Stimulated activated memory B cell treated with anti-CD40 and anti-IgM and Interleukin-4, amounts not matched to agents 10 μg/mL and 1 μg/mL and 100 μg/mL, for 72 hours (primary cell): ENCODE results near the gene SP9.
A peak's percentile ranks its signal among the peaks of the same experiment; 100 is the strongest.

Experiments used
- ATAC-seq: fragments of 150-1000 bp; cut with Tn5 transposase; 2 replicates; pipeline ENCODE4 v1.10.0; 2021
- H3K27ac Mint-ChIP-seq: one replicate; pipeline ENCODE4 v1.8.0; 2022; ENCODE audit warnings: mild to moderate bottlenecking, mixed read lengths
- H3K27me3 Mint-ChIP-seq: one replicate; pipeline ENCODE4 v1.8.0; 2022; ENCODE audit warnings: mixed read lengths
- H3K36me3 Mint-ChIP-seq: one replicate; pipeline ENCODE4 v1.8.0; 2022; ENCODE audit warnings: mixed read lengths
- H3K4me1 Mint-ChIP-seq: one replicate; pipeline ENCODE4 v1.8.0; 2022; ENCODE audit warnings: mixed read lengths
- H3K4me3 Mint-ChIP-seq: one replicate; pipeline ENCODE4 v1.8.0; 2022; ENCODE audit warnings: mild to moderate bottlenecking, moderate library complexity, mixed read lengths
- H3K9me3 Mint-ChIP-seq: one replicate; pipeline ENCODE4 v1.8.0; 2022; ENCODE audit warnings: mixed read lengths

Gene SP9

DNA sequence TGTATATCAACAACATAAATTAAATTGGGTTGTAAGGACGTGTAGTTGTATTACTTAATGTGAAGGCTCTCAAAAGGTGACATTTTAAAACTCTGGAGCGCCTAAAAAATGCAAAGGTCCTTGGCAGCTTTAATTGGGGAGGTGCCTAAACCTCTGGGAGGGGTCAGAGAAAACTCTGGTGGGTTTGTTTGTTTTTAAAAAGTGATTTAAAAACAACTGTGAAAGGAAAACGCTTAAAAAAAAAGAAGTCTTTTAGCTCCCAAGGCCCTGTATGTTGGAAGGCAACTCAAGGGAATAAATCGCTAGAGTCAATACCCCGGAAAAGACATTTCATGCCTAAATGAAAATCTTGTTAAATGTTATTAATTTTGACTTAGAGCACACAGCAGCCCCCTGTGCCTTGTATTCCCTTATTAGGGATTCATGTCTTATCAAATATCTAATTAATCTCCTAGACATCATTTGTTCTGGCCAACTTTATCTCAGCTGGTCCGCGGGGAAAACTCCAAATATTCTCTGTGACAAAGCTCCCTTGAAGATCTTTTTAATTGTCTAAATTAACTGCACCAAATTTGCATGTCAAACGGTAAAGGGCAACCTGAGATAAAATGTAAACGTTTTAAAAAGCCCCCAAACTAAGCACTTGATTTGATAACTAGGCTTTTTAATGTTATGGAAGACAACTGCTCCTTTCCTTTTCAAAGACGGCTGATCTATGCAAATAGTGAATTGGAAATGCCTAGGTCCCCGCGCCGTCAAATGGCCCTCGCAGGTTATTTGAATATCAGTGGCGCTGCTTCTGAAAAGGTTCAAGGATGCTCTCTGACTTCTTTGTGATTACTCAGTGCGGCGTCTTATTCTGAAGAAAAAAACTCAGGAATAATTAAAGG is 4.2 kb downstream of the SP9 start:
- H3K4me3 Mint-ChIP-seq, result no peak overlapping the region

DNA sequence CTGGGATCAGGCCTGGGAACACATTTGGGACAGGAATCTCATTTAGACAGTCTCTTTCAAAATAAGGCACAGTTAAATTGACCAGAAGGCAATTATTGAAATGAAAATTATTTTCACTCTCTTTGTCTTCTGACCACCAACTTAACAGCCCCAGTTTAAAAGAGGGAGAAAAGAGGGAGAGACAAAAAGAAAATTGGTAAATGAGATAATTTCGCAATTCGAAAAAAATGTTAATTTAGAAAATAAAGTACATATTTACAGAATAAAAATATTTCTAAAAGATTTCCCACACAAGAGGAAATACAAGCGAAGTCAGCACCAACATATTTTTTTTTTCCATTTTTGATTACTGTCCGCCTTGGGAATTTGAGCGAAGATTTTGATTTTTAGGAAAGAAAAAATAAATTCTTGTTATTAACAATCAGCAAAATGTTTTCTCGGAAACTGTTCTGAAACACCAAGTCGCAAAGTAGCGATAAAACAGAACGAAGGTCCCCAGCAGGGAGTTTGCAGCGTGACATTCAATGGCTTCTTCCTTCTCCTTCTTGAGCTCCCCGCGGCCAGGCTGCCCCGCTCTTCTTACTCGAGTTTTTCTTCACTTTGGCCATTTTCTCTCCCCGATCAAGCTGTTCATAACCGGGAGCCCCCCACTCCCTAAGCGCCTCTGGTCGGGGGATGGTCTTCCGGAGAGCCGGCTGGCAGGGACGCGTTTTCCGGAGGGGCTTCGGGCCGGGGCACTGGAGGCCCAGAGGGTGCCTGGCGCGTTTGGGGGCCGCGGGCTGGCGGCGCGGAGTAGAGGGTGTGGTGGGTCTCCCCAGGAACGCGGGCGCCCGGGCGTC is 5.0 kb downstream of the SP9 start:
- Mint-ChIP-seq H3K9me3 (no peaks in the 10 kb centered on the region), H3K27me3 (peaks cover 64% of the 10 kb centered on the region), H3K36me3 (no peaks in the 10 kb centered on the region), H3K4me1 (peaks cover 36% of the 10 kb centered on the region), H3K4me3 (peak overlapping the region; percentile 24), H3K27ac (no peak overlapping the region)
- ATAC-seq, result no peak

More for the DNA sequence above, 4.2 kb downstream of the SP9 start:
- Mint-ChIP-seq H3K36me3 (no peaks in the 10 kb centered on the region), H3K27ac (no peak overlapping the region), H3K9me3 (no peaks in the 10 kb centered on the region), H3K4me1 (peaks cover 31% of the 10 kb centered on the region), H3K27me3 (peaks cover 60% of the 10 kb centered on the region)
- ATAC-seq, result no peak

DNA sequence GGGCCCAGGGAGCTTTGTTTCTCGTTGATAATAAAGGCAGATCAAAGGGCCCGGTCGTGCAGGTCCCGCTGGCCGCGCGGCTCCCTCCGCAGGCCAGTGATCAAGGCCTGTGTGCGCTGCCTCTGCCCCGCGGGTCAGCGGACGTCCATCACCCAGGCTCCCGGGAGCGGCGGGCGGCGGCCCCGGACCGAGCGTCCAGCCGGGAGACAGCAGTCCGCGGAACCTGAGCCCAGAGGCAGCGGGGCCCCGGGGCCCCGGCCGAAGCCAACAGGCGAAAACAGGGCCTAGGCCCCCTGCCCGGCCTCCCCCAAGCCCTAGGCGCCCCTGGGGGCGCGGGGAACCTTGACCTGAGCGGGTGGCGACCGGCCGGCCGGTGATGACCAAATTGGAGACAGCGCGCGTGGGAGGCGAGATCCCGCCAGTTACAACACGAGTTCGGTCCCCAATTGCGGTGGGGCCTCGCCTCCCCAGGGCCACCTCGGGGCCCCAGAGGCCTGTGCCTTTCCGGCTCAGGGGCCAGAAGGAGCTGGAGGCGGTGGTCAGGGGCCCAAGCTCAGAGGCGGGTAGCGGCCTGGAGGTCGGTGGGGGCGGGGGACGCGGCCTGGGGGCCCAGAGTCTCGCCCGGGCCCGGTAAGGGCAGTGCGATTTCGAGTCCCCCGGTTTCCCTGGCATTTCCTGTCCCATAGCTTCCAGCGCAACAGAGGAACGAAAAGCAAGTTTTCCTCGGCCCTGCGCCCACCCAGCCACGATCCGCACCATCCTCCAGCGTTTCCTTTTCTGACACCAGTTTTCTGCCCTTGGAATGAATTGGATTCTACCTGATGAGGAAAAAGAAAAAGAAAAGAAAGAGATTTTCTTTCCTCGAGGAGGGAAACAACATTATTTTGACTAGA is 5.9 kb downstream of the SP9 start:
- Mint-ChIP-seq H3K27ac (no peak overlapping the region), H3K4me1 (peaks cover 36% of the 10 kb centered on the region), H3K9me3 (no peaks in the 10 kb centered on the region), H3K36me3 (no peaks in the 10 kb centered on the region), H3K27me3 (peaks cover 70% of the 10 kb centered on the region), H3K4me3 (peak overlapping the region; percentile 24)
- no peak for ATAC-seq

DNA sequence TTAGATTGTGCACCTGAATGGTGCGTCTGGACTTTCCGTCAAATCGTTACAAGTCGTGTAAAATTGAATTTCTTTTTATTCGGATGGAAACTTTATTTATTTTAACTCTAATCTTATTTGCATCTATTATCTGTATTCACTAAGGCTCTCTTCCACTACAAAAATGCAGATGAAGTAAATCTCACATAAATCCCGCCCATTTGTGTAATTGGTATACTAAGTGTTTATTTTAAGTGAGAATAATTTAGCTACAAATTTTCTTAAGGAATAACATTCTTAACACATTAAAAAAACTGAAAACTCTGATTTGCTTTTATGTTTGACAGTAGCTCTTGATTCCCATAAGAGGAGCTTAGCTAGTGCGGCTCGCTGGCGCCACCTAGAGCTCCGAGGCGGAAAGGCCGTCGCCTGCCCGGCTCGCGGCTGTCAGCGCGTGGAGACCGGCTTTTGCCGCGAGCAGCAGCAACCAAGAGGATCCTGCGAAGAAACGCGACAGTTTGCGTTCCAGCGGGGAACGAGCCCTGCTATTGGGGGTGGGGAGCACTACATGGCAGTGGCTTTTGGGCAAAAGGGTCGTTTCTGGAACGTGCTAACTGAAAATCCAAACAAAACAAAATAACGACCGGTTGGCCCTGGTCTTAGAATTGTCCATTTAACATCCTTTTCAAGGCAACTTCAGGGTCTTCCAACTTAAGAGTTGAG is 6.7 kb downstream of the SP9 start:
- H3K36me3 Mint-ChIP-seq, result no peaks in the 10 kb centered on the region

DNA sequence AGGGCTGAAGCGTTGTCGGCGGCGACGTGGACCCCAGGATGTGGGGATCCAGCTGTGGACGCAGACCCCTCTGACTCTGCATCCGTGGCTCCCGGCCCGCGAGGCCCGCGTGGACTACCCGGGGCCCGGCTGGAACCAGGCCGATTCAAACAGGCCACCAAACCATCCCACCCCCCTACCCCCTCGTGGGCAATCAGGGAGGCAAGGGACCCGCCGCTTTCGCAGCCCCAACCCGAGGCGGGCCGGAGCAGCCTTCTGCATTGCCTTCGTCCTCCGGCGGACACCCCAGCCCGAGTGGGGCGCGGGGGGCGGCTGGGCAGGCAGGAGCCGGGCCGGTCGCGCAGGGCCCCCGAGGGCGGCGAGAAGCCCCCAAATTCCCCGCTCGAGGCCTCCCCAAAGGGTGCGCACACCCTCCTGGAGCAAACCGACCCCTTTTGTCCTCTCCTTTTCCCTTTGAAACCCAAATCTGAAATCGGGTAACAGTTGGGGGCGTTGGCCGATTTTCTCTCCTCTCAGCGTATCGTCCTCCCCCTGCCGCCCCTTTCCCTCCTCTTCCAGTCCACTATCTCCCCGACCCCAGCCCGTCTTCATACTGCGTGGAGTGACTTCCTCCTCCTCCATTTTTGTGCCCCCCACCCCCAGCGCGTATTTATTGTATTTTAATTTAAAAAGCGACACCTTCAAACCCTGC is 7.4 kb downstream of the SP9 start:
- peaks cover 70% of the 10 kb centered on the region for H3K27me3 Mint-ChIP-seq
- H3K27ac Mint-ChIP-seq, result peak overlapping the region; percentile 63
- no peaks in the 10 kb centered on the region for H3K9me3 Mint-ChIP-seq
- H3K4me1 Mint-ChIP-seq, result peaks cover 36% of the 10 kb centered on the region
- H3K36me3 Mint-ChIP-seq, result peaks cover 5% of the 10 kb centered on the region
- ATAC-seq, result peak; percentile 34
- peak overlapping the region; percentile 29 for H3K4me3 Mint-ChIP-seq

More for the DNA sequence above, 6.7 kb downstream of the SP9 start:
- peaks cover 36% of the 10 kb centered on the region for H3K4me1 Mint-ChIP-seq
- no peaks in the 10 kb centered on the region for H3K9me3 Mint-ChIP-seq
- peak; percentile 84 for ATAC-seq
- H3K4me3 Mint-ChIP-seq, result peak overlapping the region; percentile 64
- H3K27ac Mint-ChIP-seq, result peak overlapping the region; percentile 63
- H3K27me3 Mint-ChIP-seq, result peaks cover 70% of the 10 kb centered on the region

DNA sequence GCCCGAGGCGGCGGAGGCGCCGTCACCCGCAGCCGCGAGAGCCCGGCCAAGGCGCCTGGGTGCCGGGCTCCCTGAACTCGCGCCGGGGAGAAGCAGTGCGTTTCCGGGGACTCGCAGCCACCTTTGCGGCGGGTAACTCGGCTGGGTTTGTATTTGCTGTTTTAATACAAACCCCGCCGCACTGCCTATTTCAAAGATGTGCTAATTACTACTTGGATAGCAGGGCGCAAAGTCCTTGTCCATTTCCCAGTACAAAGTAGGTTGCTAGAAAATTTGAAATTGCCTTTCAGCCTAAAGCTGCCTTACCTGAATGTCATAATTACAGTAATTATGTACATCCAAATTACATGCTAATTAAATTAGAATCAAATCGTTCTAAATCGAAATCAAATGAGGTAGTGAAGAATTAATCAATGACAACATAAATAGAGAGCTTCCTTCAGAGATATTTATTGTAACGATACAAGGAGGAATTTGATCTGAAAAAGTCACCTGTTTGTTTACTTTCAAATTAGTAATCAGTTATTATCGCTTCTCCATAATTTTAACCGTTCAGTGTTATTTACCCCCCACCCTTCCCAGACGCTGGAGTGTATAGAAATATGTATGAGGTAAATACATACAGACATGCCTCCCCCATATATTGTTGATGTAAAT is 8.1 kb downstream of the SP9 start:
- Mint-ChIP-seq H3K4me3 (peak overlapping the region; percentile 29), H3K27ac (no peak overlapping the region), H3K4me1 (peaks cover 36% of the 10 kb centered on the region), H3K36me3 (peaks cover 7% of the 10 kb centered on the region), H3K9me3 (no peaks in the 10 kb centered on the region), H3K27me3 (peaks cover 64% of the 10 kb centered on the region)
- no peak for ATAC-seq

DNA sequence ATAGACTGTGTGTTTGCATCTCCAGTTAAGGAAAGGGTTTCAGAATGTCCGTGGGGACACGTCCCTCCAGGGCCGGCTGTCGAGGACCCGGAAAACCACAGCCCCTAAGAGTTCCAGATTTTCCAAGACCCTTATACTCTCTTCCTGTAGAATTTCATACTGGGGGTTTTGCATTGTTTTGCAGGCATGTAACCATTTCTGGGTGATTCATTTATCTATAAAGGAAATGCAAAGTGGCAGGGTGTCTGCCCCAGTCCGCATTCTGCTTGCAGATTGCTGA is 8.5 kb downstream of the SP9 start:
- Mint-ChIP-seq H3K4me3 (no peak overlapping the region), H3K36me3 (peaks cover 10% of the 10 kb centered on the region), H3K9me3 (no peaks in the 10 kb centered on the region), H3K27me3 (peaks cover 62% of the 10 kb centered on the region), H3K4me1 (peaks cover 36% of the 10 kb centered on the region), H3K27ac (no peak overlapping the region)
- ATAC-seq, result no peak

DNA sequence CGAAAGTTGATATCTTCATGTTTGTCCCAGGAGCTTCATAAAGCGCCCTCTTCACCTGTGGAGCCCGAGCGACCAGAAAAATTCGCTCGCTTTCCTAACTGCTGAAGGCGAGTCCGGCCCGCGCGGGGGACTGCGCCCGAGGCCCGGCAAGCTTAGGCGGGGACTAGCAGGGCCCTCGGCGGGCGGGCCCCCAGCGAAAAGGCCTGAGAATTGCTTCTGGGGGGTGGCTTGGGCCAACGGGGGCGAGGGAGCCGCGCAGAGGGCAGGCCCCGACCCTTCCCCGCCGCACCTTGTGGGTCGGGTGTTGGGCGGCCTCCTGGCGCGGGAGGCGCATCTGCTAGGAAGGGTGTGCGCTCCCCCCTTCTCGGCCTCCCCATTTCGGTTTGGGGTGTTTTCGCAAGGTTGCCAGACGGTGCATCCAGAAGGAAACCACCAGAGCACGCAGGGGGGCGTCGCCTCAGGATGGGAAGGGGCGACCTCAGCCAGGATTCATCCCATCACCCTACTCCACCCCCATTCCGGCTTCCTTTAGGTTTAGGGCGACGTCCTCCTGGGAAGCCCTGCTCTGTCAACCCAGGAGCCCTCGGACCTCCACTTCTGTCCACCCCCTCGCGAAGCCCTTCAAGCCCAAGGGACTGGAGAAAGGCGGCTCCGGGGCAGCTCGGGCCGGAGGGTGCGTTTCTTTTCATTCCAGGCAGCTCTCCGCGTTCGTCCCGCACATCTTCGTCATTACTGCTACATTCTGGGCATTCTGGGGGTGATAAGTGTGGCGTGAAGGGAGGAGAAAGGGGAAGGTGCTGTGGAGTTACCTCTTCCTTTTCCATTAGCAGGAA is 9.1 kb downstream of the SP9 start:
- no peak overlapping the region for H3K27ac Mint-ChIP-seq
- no peaks in the 10 kb centered on the region for H3K9me3 Mint-ChIP-seq
- peaks cover 15% of the 10 kb centered on the region for H3K36me3 Mint-ChIP-seq
- H3K4me1 Mint-ChIP-seq, result peaks cover 36% of the 10 kb centered on the region
- H3K4me3 Mint-ChIP-seq, result no peak overlapping the region
- H3K27me3 Mint-ChIP-seq, result peaks cover 62% of the 10 kb centered on the region
- no peak for ATAC-seq

DNA sequence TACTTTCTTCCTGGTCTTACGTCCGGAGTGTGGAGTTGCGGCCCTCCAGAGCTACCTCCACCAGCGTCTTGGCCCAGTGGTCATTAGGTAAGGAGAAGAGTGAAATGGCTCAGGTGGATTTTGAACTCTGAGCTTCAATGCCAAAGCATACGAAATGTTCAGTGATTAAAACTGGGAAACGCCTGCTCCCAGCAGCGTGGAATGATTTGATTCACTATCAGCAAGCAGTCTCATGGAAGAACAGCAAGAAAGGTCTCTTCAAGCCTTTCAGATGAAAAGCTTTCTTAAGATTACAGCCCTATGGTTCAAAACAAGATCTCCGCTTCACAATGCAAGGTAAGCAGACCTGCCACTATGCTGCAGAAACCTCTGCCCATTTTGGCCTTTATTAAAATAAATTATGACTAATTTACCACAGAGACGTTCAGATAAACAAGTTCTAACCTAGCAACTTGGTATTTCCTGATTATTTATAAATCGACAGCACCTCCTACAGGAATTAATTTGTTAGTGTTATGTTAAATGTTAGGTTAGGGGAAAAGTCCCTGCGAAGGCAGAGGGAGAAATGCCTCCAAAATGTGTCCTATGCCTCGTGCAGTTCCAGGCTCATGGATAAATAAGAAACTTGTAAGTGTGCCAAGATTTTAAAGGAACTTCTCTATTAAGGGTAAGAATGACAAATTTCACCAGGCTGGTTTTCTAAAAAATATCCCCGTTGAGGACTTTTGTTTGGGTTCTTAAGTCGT is 10.1 kb downstream of the SP9 start:
- H3K27ac Mint-ChIP-seq, result no peak overlapping the region
- peaks cover 54% of the 10 kb centered on the region for H3K27me3 Mint-ChIP-seq
- no peak for ATAC-seq
- H3K36me3 Mint-ChIP-seq, result peaks cover 20% of the 10 kb centered on the region
- H3K4me3 Mint-ChIP-seq, result no peak overlapping the region
- peaks cover 36% of the 10 kb centered on the region for H3K4me1 Mint-ChIP-seq
- no peaks in the 10 kb centered on the region for H3K9me3 Mint-ChIP-seq

DNA sequence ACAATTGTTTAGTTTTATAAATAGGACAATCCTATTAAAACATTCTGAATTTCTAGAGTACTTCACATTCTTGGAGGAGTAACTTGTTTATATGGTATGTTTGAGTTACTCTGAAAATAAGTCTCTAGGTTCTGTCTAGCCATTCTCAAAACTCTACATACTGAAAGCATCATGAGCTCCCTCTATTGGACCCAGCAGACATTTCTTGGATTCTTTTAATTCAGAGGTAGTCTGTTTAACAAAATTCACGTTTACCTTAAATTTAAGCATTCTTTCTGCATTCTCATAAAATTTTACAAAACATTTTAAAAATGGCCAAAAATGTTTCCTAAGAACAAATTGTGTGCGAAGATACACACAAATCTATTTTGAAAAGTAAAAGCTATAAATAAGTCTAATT is 15.3 kb downstream of the SP9 start:
- peaks cover 25% of the 10 kb centered on the region for H3K36me3 Mint-ChIP-seq
- no peak for ATAC-seq
- H3K4me3 Mint-ChIP-seq, result no peak overlapping the region
- H3K27ac Mint-ChIP-seq, result no peak overlapping the region
- H3K4me1 Mint-ChIP-seq, result no peaks in the 10 kb centered on the region
- H3K27me3 Mint-ChIP-seq, result peaks cover 4% of the 10 kb centered on the region
- no peaks in the 10 kb centered on the region for H3K9me3 Mint-ChIP-seq

DNA sequence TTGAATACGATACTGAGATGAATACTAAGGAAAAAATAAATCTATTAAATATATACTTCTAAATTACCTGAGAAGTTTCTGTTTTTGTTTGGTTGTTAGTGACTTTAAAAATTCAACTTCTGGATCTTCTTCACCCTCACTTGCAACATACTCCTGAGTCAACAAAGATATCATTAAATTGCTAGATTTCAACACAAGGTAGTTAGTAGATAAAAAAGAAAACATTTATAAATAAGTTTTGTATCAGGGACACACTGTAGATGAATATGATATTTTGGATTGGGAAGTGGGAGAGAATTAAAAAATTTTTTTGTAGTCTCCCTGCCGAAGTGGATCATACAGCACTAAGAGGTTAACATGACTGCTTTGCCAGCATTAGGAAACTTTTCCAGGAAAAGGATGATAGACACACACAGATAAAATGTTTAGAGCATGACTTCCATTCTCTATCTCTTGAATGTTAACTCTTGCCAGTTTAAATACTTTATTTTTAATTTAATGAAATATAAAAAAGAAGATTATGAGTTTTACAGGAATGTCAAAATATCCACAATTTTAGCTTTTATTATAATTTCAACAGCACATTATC is 15.9 kb downstream of the SP9 start:
- Mint-ChIP-seq H3K4me1 (no peaks in the 10 kb centered on the region), H3K9me3 (no peaks in the 10 kb centered on the region)
- ATAC-seq, result no peak

DNA sequence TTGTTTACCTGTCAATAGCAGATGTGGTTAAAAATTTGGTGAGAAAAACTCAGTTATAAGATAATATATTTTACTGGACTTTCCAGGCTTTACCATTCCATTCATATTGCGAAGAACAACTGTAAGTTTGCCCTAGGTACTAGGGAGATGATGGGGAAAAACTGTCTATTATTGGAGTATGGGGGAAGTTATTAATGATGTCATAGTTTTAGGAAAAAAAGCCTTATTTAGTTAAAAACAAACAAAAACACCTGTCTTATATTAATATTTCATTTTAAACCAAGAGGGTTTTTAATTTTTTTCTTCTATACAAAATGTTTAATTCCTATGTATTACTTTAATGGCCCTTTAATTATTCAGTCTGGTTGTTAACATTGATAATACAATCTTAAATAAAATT is 18.2 kb downstream of the SP9 start:
- Mint-ChIP-seq H3K4me1 (no peaks in the 10 kb centered on the region), H3K4me3 (no peak overlapping the region), H3K36me3 (peaks cover 31% of the 10 kb centered on the region), H3K9me3 (no peaks in the 10 kb centered on the region), H3K27ac (no peak overlapping the region), H3K27me3 (no peaks in the 10 kb centered on the region)
- no peak for ATAC-seq

More for the DNA sequence above, 15.9 kb downstream of the SP9 start:
- no peaks in the 10 kb centered on the region for H3K27me3 Mint-ChIP-seq
- H3K36me3 Mint-ChIP-seq, result peaks cover 25% of the 10 kb centered on the region
- no peak overlapping the region for H3K27ac Mint-ChIP-seq
- H3K4me3 Mint-ChIP-seq, result no peak overlapping the region
